Measurements from ENCODE around the gene FAM151B. TPM values are rescaled to one million over a fixed set of nuclear protein-coding genes. Genes with fewer than 3 reads are reported as not detected.
"Not testable (repeated sequence)": the region's sequence is repeated elsewhere in the genome, so short reads cannot be mapped to it uniquely, and the experiment has no call there.

FAM151B gene
- polyA plus RNA-seq, 1 experiment = 4.6 TPM

DNA sequence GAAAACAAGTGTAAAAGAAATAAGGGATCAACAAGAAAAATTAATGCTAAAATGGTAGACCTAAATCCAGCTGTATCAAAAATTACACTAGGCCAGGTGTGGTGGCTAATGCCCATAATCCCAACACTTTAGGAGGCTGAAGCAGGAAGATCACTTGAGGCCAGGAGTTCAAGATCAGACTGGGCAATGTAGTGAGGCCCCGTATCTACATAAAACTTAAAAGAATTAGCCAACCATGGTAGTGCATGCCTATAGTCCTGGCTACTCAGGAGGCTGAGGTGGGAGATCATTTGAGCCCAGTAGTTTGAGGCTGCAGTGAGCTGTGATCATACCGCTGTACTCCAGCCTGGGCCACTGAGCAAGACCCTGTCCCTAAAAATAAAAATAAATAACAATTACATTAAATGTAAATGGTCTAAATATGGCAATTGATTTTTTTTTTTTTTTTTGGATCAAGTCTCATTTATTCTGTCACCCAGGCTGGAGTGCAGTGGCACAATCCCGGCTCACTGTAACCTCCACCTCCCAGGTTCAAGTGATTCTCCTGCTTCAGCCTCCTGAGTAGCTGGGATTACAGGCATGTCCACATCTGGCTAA, 4.2 kb upstream of the FAM151B start:
- ChIA-PET CTCF (interaction anchor here (6.8 kb wide), 1 partner anchor 188 kb away, joined by 75 read pairs; no protein-coding TSS in a partner anchor), POLR2A (no interaction called here)
- TF ChIP-seq, protein P1, sequence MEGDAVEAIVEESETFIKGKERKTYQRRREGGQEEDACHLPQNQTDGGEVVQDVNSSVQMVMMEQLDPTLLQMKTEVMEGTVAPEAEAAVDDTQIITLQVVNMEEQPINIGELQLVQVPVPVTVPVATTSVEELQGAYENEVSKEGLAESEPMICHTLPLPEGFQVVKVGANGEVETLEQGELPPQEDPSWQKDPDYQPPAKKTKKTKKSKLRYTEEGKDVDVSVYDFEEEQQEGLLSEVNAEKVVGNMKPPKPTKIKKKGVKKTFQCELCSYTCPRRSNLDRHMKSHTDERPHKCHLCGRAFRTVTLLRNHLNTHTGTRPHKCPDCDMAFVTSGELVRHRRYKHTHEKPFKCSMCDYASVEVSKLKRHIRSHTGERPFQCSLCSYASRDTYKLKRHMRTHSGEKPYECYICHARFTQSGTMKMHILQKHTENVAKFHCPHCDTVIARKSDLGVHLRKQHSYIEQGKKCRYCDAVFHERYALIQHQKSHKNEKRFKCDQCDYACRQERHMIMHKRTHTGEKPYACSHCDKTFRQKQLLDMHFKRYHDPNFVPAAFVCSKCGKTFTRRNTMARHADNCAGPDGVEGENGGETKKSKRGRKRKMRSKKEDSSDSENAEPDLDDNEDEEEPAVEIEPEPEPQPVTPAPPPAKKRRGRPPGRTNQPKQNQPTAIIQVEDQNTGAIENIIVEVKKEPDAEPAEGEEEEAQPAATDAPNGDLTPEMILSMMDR (IDR thresholded peaks at IDR 0.05; ENCODE audit: low read depth, low read length) = no peak
- H3K27ac ChIP-seq (ENCODE audit: low read depth, low read length) = no peak overlapping the region
- no peak for DNase-seq (ENCODE audit: low read depth, low spot score)
- no peak overlapping the region for H3K4me3 ChIP-seq (ENCODE audit: low read depth, low read length)
- H3K9me3 ChIP-seq (ENCODE audit: control insufficient read depth, insufficient read depth, low read length) = peaks cover 5% of the 10 kb centered on the region
- H3K27me3 ChIP-seq (ENCODE audit: control insufficient read depth, insufficient read depth, low read length) = no peaks in the 10 kb centered on the region

- DNase-seq (ENCODE audit: low read depth, low spot score) = no peak
- CTCF ChIA-PET = interaction anchor here (0.5 to 1.0 kb wide), 2 partner anchors 31 to 708 kb away, joined by 3 to 6 read pairs; no protein-coding TSS in a partner anchor
- peak overlapping the region; percentile 70 for H3K27ac ChIP-seq (ENCODE audit: low read depth, low read length)
- no peaks in the 10 kb centered on the region for H3K27me3 ChIP-seq (ENCODE audit: control insufficient read depth, insufficient read depth, low read length)
- peaks cover 5% of the 10 kb centered on the region for H3K9me3 ChIP-seq (ENCODE audit: control insufficient read depth, insufficient read depth, low read length)
- POLR2A ChIA-PET = no interaction called here
- TF ChIP-seq, protein P1 (IDR thresholded peaks at IDR 0.05; ENCODE audit: low read depth, low read length) = no peak
- H3K4me3 ChIP-seq (ENCODE audit: low read depth, low read length) = peak overlapping the region; percentile 83
Observed at GRCh38 chr5:80487444-80487828, 464 bp upstream of the FAM151B start.

DNA sequence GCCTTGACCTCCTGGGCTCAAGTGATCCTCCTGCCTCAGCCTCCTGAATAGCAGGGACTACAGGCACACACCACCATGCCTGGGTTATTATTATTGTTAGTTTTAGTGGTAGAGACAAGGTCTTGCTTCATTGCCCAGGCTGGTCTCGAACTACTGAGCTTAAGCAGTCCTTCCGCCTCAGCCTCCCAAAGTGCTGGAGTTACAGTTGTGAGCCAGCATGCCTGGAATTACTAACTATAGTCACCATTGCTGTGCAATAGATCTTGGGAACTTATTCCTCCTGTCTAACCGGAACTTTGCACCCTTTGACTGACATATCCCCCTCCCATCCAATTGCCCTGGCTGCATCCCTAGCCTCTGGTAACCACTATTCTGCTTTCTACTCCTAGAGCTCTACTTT, 3.4 kb downstream of the FAM151B start:
- POLR2A ChIA-PET = no interaction called here

DNA sequence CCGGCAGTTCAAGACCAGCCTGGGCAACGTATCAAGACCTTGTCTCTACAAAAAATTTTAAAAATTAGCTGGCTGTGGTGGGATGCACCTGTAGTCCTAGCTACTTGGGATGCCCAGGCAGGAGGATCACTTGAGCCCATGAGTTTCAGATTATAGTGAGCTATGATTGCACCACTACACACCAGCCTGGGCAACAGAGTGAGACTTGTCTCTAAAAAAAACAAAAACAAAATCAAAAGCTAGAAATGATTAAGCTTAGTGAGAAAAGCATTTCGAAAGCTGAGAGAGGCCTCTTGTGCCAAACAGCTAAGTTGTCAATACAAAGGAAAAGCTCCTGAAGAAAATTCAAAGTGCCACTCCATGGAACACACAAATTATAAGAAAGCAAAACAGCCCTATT, 4.8 kb downstream of the FAM151B start:
- H3K4me3 ChIP-seq (ENCODE audit: low read depth, low read length) = no peak overlapping the region
- no peak overlapping the region for H3K27ac ChIP-seq (ENCODE audit: low read depth, low read length)

More for the DNA sequence above, 3.4 kb downstream of the FAM151B start:
- H3K9me3 ChIP-seq (ENCODE audit: control insufficient read depth, insufficient read depth, low read length) = no peaks in the 10 kb centered on the region; the same call in 1 of the 2 replicates
- DNase-seq (ENCODE audit: low read depth, low spot score) = no peak
- no peak overlapping the region for H3K4me3 ChIP-seq (ENCODE audit: low read depth, low read length)
- H3K27ac ChIP-seq (ENCODE audit: low read depth, low read length) = no peak overlapping the region
- TF ChIP-seq, protein P1 (IDR thresholded peaks at IDR 0.05; ENCODE audit: low read depth, low read length) = no peak
- CTCF ChIA-PET = interaction anchor here (0.6 kb wide), 1 partner anchor 122 kb away, joined by 6 read pairs; no protein-coding TSS in a partner anchor
- H3K27me3 ChIP-seq (ENCODE audit: control insufficient read depth, insufficient read depth, low read length) = no peaks in the 10 kb centered on the region

GRCh38 chr5:80493443-80493842, 5.5 kb downstream of the FAM151B start:
- H3K9me3 ChIP-seq (ENCODE audit: control insufficient read depth, insufficient read depth, low read length); H3K27ac ChIP-seq (ENCODE audit: low read depth, low read length); DNase-seq (ENCODE audit: low read depth, low spot score); H3K27me3 ChIP-seq (ENCODE audit: control insufficient read depth, insufficient read depth, low read length); POLR2A ChIA-PET; H3K4me3 ChIP-seq (ENCODE audit: low read depth, low read length): not testable (repeated sequence)
- CTCF ChIA-PET = interaction anchor here (0.9 kb wide), 1 partner anchor 12 kb away, joined by 4 read pairs; no protein-coding TSS in a partner anchor

More for the DNA sequence above, 4.8 kb downstream of the FAM151B start:
- no peaks in the 10 kb centered on the region for H3K27me3 ChIP-seq (ENCODE audit: control insufficient read depth, insufficient read depth, low read length)
- ChIA-PET CTCF (interaction anchor here (0.9 kb wide), 2 partner anchors 11 to 179 kb away, joined by 3 to 4 read pairs; no protein-coding TSS in a partner anchor), POLR2A (no interaction called here)
- no peak for DNase-seq (ENCODE audit: low read depth, low spot score)
- no peaks in the 10 kb centered on the region; the same call in 1 of the 2 replicates for H3K9me3 ChIP-seq (ENCODE audit: control insufficient read depth, insufficient read depth, low read length)
- TF ChIP-seq, protein P1 (IDR thresholded peaks at IDR 0.05; ENCODE audit: low read depth, low read length) = no peak
